Mesangial cell (primary cell): Measurements from ENCODE around the gene LGSN. TPM values are rescaled to one million over a fixed set of nuclear protein-coding genes. Genes with fewer than 3 reads are reported as not detected.

Experiments
- total RNA-seq: library from RNA; depleted of rRNA; stranded (reverse); fragments of >200 nt; gene quantifications from 2 replicates; pipeline ENCODE4 v1.2.3, GENCODE V29; 2015

Gene LGSN
- total RNA-seq = not detected in 2 replicates

GRCh38 chr6:63319939-63320338 lies at the start of gene LGSN:
Gene LGSN (minus strand): TSS chr6:63319983. CDS start chr6:63319943, 40 bp downstream.

Other genes with a start within 250 kb of the LGSN start
- gene FKBP1C, start 108.5 kb downstream of the LGSN start, total RNA-seq = 0.13 and 0.33 TPM in 2 replicates